ENCODE results near the gene OTOP2. TPM values are rescaled to one million over a fixed set of nuclear protein-coding genes. Genes with fewer than 3 reads are reported as not detected.

Gene OTOP2
- total and polyA plus RNA-seq, 12 donors = 0.03 to 0.11 TPM; not detected in 10

- DNase-seq = no peak
Measured at GRCh38 chr17:74898376-74898946, 25.6 kb upstream of the OTOP2 start.

GRCh38 chr17:74900208-74900607, 23.9 kb upstream of the OTOP2 start:
- H3K36me3 ChIP-seq (replicated peaks in 1 of 2) = no peaks in the 10 kb centered on the region
- no peak for TF ChIP-seq CTCF (IDR thresholded peaks at IDR 0.05)
- no peak for TF ChIP-seq POLR2A (IDR thresholded peaks at IDR 0.05)
- H3K4me1 ChIP-seq (replicated peaks in 1 of 2) = no peaks in the 10 kb centered on the region
- no peak overlapping the region for H3K4me3 ChIP-seq
- peaks cover 4% of the 10 kb centered on the region for H3K27me3 ChIP-seq
- 86 to 93% (median 88%) methylated on average over 8 of the region's 8 CpGs for WGBS, 4 donors
- intact Hi-C loops (cut with DNase I) = no loop called here
- no peak for DNase-seq
- no peak overlapping the region for H3K27ac ChIP-seq
- H3K9me3 ChIP-seq (replicated peaks in 1 of 3) = no peaks in the 10 kb centered on the region

More at GRCh38 chr17:74898376-74898946, 25.6 kb upstream of the OTOP2 start:
- Histone ChIP-seq H3K27me3 (peaks cover 9% of the 10 kb centered on the region), H3K4me3 (no peak overlapping the region), H3K4me1 (replicated peaks in 1 of 2) (peaks cover 6 to 7% of the 10 kb centered on the region in 2 donors), H3K9me3 (replicated peaks in 1 of 3) (no peaks in the 10 kb centered on the region), H3K36me3 (replicated peaks in 1 of 2) (no peaks in the 10 kb centered on the region), H3K27ac (no peak overlapping the region)
- 76 to 81% (median 78%) methylated on average over 6 to 11 of the region's 11 CpGs for WGBS, 4 donors
- TF ChIP-seq POLR2A (IDR thresholded peaks at IDR 0.05) = no peak
- TF ChIP-seq CTCF (IDR thresholded peaks at IDR 0.05) = no peak
- intact Hi-C loops (cut with DNase I) = no loop called here

GRCh38 chr17:74901353-74902135, 22.5 kb upstream of the OTOP2 start:
- Histone ChIP-seq H3K4me3 (no peak overlapping the region), H3K36me3 (replicated peaks in 1 of 2) (no peaks in the 10 kb centered on the region), H3K9me3 (replicated peaks in 1 of 3) (no peaks in the 10 kb centered on the region), H3K27ac (no peak overlapping the region), H3K27me3 (no peaks in the 10 kb centered on the region), H3K4me1 (replicated peaks in 1 of 2) (no peaks in the 10 kb centered on the region)
- intact Hi-C loops (cut with DNase I) = no loop called here
- DNase-seq = no peak
- 71 to 79% (median 77%) methylated on average over 11 to 14 of the region's 14 CpGs for WGBS, 4 donors
- no peak for TF ChIP-seq CTCF (IDR thresholded peaks at IDR 0.05)
- TF ChIP-seq POLR2A (IDR thresholded peaks at IDR 0.05) = no peak

GRCh38 chr17:74903034-74903433, 21.0 kb upstream of the OTOP2 start:
- no peaks in the 10 kb centered on the region for H3K36me3 ChIP-seq (replicated peaks in 1 of 2)
- H3K27me3 ChIP-seq = no peaks in the 10 kb centered on the region
- H3K9me3 ChIP-seq (replicated peaks in 1 of 3) = no peaks in the 10 kb centered on the region
- no peaks in the 10 kb centered on the region for H3K4me1 ChIP-seq (replicated peaks in 1 of 2)
- DNase-seq = no peak
- WGBS, 4 donors = 86 to 91% (median 88%) methylated on average over 9 of the region's 9 CpGs
- no peak overlapping the region for H3K27ac ChIP-seq
- no peak overlapping the region for H3K4me3 ChIP-seq
- no peak for TF ChIP-seq POLR2A (IDR thresholded peaks at IDR 0.05)
- no peak for TF ChIP-seq CTCF (IDR thresholded peaks at IDR 0.05)
- intact Hi-C loops (cut with DNase I) = no loop called here

Measured in adrenal gland (tissue), 12 donors.